B cell (primary cell): ENCODE measurements around the gene PCP4. TPM values are rescaled to one million over a fixed set of nuclear protein-coding genes. Genes with fewer than 3 reads are reported as not detected.

Source experiments
- ATAC-seq: fragments of 200-7000 bp; cut with Tn5 transposase; one replicate; pipeline ENCODE4 v1.10.0; 2021; ENCODE audit warnings: low read depth, mild to moderate bottlenecking, moderate number of reproducible peaks, moderate library complexity
- CTCF ChIA-PET: fragments of 350-600 bp; sonication (Branson Sonifier 250); formaldehyde crosslinking; loops from one replicate; lab custom pipeline; 2021; ENCODE audit warnings: antibody characterized with exemption, inconsistent platforms; lab: Charles Lee
- POLR2A ChIA-PET: fragments of 350-600 bp; sonication (Branson Sonifier 250); formaldehyde crosslinking; loops from one replicate; lab custom pipeline; 2021; ENCODE audit warnings: antibody characterized with exemption; lab: Charles Lee
- DNase-seq: peaks from one replicate; pipeline ENCODE4 v3.0.0; 2013
- H2AFZ ChIP-seq: 2 replicates; pipeline ENCODE4 v1.6.1; 2012; ENCODE audit warnings: mild to moderate bottlenecking, low read depth, low read length; ENCODE audit not compliant: insufficient read depth, poor library complexity, severe bottlenecking
- H3K27ac ChIP-seq, 2 donors: 1 replicate in 1 of 2; 2 replicates in 1 of 2; pipeline ENCODE4 v1.5.1; 2012 to 2013; ENCODE audit warnings: low read length in 2 of 2, mild to moderate bottlenecking in 2 of 2, moderate library complexity in 1 of 2
- H3K27me3 ChIP-seq, 4 experiments: fragments of 200-600 bp in 1 of 4; sonication (generic) in 1 of 4; replicated peaks in 1 of 4; 1 replicate in 2 of 4; 2 replicates in 2 of 4; pipeline versions ENCODE4 v1.6.1 to v1.7.0; 2013 to 2016; ENCODE audit warnings: low read length in 3 of 4, mild to moderate bottlenecking in 2 of 4, mixed read lengths in 1 of 4, moderate library complexity in 1 of 4; ENCODE audit not compliant: insufficient read depth in 4 of 4, control insufficient read depth in 3 of 4; ENCODE audit errors: control extremely low read depth in 1 of 4
- H3K36me3 ChIP-seq, 2 experiments: replicated peaks in 1 of 2; 1 replicate in 1 of 2; 2 replicates in 1 of 2; pipeline versions ENCODE4 v1.6.1 to v1.7.1; 2013; ENCODE audit warnings: low read length in 1 of 2; ENCODE audit not compliant: insufficient read depth in 2 of 2, control insufficient read depth in 1 of 2; ENCODE audit errors: control extremely low read depth in 1 of 2, extremely low read depth in 1 of 2
- H3K4me1 ChIP-seq, 2 donors: fragments of 200-600 bp in 1 of 2; sonication (generic) in 1 of 2; 1 replicate in 1 of 2; 2 replicates in 1 of 2; pipeline versions ENCODE4 v1.5.1 to v1.6.1; 2013 to 2017; ENCODE audit warnings: low read length in 2 of 2; ENCODE audit not compliant: control insufficient read depth in 2 of 2, insufficient read depth in 2 of 2
- H3K4me2 ChIP-seq: replicated peaks from 2 replicates; pipeline ENCODE3; 2012; ENCODE audit warnings: mild to moderate bottlenecking, low read depth, low read length; ENCODE audit not compliant: poor library complexity, severe bottlenecking
- H3K4me3 ChIP-seq, 5 experiments: fragments of 200-600 bp in 1 of 5; sonication (generic) in 1 of 5; 1 replicate in 3 of 5; 2 replicates in 2 of 5; pipeline versions ENCODE4 v1.5.1 to v1.7.0; 2011 to 2016; ENCODE audit warnings: low read length in 4 of 5, mild to moderate bottlenecking in 4 of 5, low read depth in 2 of 5, control low read depth in 1 of 5, moderate library complexity in 1 of 5; ENCODE audit not compliant: insufficient read depth in 1 of 5; ENCODE audit errors: control extremely low read depth in 1 of 5, extremely low read depth in 1 of 5
- H3K79me2 ChIP-seq: fragments of 200-600 bp; sonication (generic); one replicate; pipeline ENCODE4 v1.6.0; 2016; ENCODE audit warnings: low read length; ENCODE audit not compliant: control insufficient read depth, insufficient read depth
- H3K9ac ChIP-seq: fragments of 200-600 bp; sonication (generic); 2 replicates; pipeline ENCODE4 v1.6.1; 2017; ENCODE audit warnings: mild to moderate bottlenecking, low read length, moderate library complexity
- H3K9me3 ChIP-seq, 3 donors: one replicate each; pipeline versions ENCODE4 v1.6.1 to v1.7.1; 2013; ENCODE audit warnings: low read length in 2 of 3; ENCODE audit not compliant: control insufficient read depth in 2 of 3, insufficient read depth in 1 of 3; ENCODE audit errors: control extremely low read depth in 1 of 3
- H4K20me1 ChIP-seq: 2 replicates; pipeline ENCODE4 v1.6.0; 2012; ENCODE audit warnings: mild to moderate bottlenecking, low read length; ENCODE audit not compliant: insufficient read depth, control insufficient read depth, poor library complexity, severe bottlenecking
- H3K27ac Mint-ChIP-seq: one replicate; pipeline ENCODE4 v1.8.0; 2021; ENCODE audit warnings: mixed read lengths
- H3K27me3 Mint-ChIP-seq: one replicate; pipeline ENCODE4 v1.8.0; 2021; ENCODE audit warnings: mixed read lengths
- H3K4me1 Mint-ChIP-seq: one replicate; pipeline ENCODE4 v1.8.0; 2021; ENCODE audit warnings: mixed read lengths
- H3K4me3 Mint-ChIP-seq: one replicate; pipeline ENCODE4 v1.8.0; 2021; ENCODE audit warnings: mixed read lengths
- H3K9me3 Mint-ChIP-seq: one replicate; pipeline ENCODE4 v1.8.0; 2022; ENCODE audit warnings: mixed read lengths; ENCODE audit not compliant: insufficient read depth
- CTCF ChIP-seq: fragments of 200-600 bp; IDR thresholded peaks from one replicate; pipeline ENCODE4 v1.8.0; 2022; ENCODE audit warnings: antibody characterized with exemption, mild to moderate bottlenecking
- EZH2 ChIP-seq: IDR thresholded peaks from 2 replicates; pipeline ENCODE4 v1.6.1; 2012; ENCODE audit warnings: borderline replicate concordance, low read depth, mild to moderate bottlenecking, moderate library complexity, low read length; ENCODE audit not compliant: insufficient read depth, poor library complexity, severe bottlenecking
- WGBS: methylation state at CpG from one replicate; pipeline ENCODE4 v1.1.5; 2013; ENCODE audit warnings: missing lambda C conversion rate; ENCODE audit not compliant: insufficient coverage; 5-methylcytosine and 5-hydroxymethylcytosine counted together
- intact Hi-C: fragments of 100-400 bp; cut with micrococcal nuclease; formaldehyde crosslinking; loops from one replicate; pipeline ENCODE4 v1.10.0; 2022
- polyA plus RNA-seq: library from polyadenylated mRNA; depleted of rRNA; stranded (reverse); fragments of >200 nt; gene quantifications from 2 replicates; pipeline ENCODE4 v1.2.3, GENCODE V29; 2012
- total RNA-seq, 2 donors: library from RNA; stranded (reverse); fragments of 120-200 nt in 1 of 2; gene quantifications; 1 replicate in 1 of 2; 2 replicates in 1 of 2; pipeline versions ENCODE4 v1.2.3 to v1.2.4, GENCODE V29; 2013 to 2022

PCP4 gene
- total and polyA plus RNA-seq, 2 donors (not counting 1 experiment from before 2014, with no cell fraction given) = not detected

GRCh38 chr21:39842741-39843459, 24.3 kb upstream of the PCP4 start:
- no peak for ATAC-seq
- Histone ChIP-seq H4K20me1 (no peaks in the 10 kb centered on the region), H3K36me3 (no peaks in the 10 kb centered on the region), H3K79me2 (no peaks in the 10 kb centered on the region), H3K27me3 (no peaks in the 10 kb centered on the region), H3K4me1 (no peaks in the 10 kb centered on the region), H2AFZ (no peak overlapping the region), H3K9ac (no peak overlapping the region), H3K4me2 (no peak overlapping the region), H3K27ac (no peak overlapping the region), H3K9me3 (peaks cover 0 to 14% (median 0%) of the 10 kb centered on the region in 3 donors), H3K4me3 (no peak overlapping the region)
- TF ChIP-seq EZH2 = no peak
- no peak for TF ChIP-seq CTCF
- Mint-ChIP-seq H3K4me3 (no peak overlapping the region), H3K27ac (no peak overlapping the region), H3K27me3 (no peaks in the 10 kb centered on the region), H3K9me3 (no peaks in the 10 kb centered on the region), H3K4me1 (no peaks in the 10 kb centered on the region)
- DNase-seq = no peak
- intact Hi-C loops = no loop called here
- WGBS = 89% methylated on average over 11 of the region's 14 CpGs
- ChIA-PET POLR2A (no interaction called here), CTCF (interaction anchor here (0.5 kb wide), 1 partner anchor 24 kb away, joined by 3 read pairs; no protein-coding TSS in a partner anchor)

GRCh38 chr21:39843483-39843882, 23.8 kb upstream of the PCP4 start:
- Histone ChIP-seq H4K20me1 (no peaks in the 10 kb centered on the region), H3K27me3 (no peaks in the 10 kb centered on the region), H3K4me1 (no peaks in the 10 kb centered on the region), H3K4me3 (no peak overlapping the region), H2AFZ (no peak overlapping the region), H3K79me2 (no peaks in the 10 kb centered on the region), H3K4me2 (no peak overlapping the region), H3K36me3 (no peaks in the 10 kb centered on the region), H3K27ac (no peak overlapping the region), H3K9me3 (peaks cover 0 to 14% (median 0%) of the 10 kb centered on the region in 3 donors), H3K9ac (no peak overlapping the region)
- WGBS = 89% methylated on average over 3 of the region's 4 CpGs
- no peaks in the 10 kb centered on the region for H3K27me3 Mint-ChIP-seq
- no peak overlapping the region for H3K27ac Mint-ChIP-seq
- H3K4me1 Mint-ChIP-seq = no peaks in the 10 kb centered on the region
- ChIA-PET CTCF (no interaction called here), POLR2A (no interaction called here)
- TF ChIP-seq EZH2 (no peak), CTCF (no peak)
- no peaks in the 10 kb centered on the region for H3K9me3 Mint-ChIP-seq
- H3K4me3 Mint-ChIP-seq = no peak overlapping the region
- intact Hi-C loops = no loop called here
- no peak for ATAC-seq
- no peak for DNase-seq
